Erythroblast (primary cell): ENCODE data around the gene SYNRG.
"Not testable (repeated sequence)": the region's sequence is repeated elsewhere in the genome, so short reads cannot be mapped to it uniquely, and the experiment has no call there.

Experiments used
- GATA1 ChIP-seq: IDR thresholded peaks from 2 replicates; pipeline ENCODE4 v1.6.1; 2011; ENCODE audit warnings: low read depth, mild to moderate bottlenecking, control low read depth, low read length, moderate library complexity
- POLR2A ChIP-seq: IDR thresholded peaks from 2 replicates; pipeline ENCODE4 v1.6.1; 2011; ENCODE audit warnings: mild to moderate bottlenecking, low read length

DNA sequence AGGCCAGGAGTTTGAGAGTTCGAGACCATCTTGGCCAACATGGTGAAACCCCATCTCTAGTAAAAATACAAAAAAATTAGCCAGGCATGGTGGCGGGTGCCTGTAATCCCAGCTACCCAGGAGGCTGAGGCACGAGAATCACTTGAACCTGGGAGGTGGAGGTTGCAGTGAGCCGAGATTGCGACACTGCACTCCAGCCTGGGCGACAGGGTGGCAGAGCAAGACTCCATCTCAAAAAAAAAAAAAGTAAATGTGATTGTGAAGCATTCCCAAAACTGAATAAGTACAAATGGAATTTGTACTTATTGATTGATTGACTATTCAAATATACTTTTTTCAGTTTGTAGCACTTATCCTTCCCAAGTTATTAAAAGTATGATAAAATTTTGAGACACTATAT, 7.2 kb upstream of the SYNRG start:
- not testable (repeated sequence) for TF ChIP-seq POLR2A, GATA1
